Endodermal cell (in vitro differentiated cells): ENCODE data around the gene EFCAB8. TPM values are rescaled to one million over a fixed set of nuclear protein-coding genes. Genes with fewer than 3 reads are reported as not detected.

Source experiments
- DNase-seq: peaks from one replicate; pipeline ENCODE4 v3.0.0-alpha.2; 2017
- H3K27ac ChIP-seq: 2 replicates; pipeline ENCODE4 v1.5.1; 2013; ENCODE audit warnings: mild to moderate bottlenecking, low read depth, low read length, moderate library complexity
- H3K27me3 ChIP-seq: 2 replicates; pipeline ENCODE4 v1.6.1; 2013; ENCODE audit warnings: mild to moderate bottlenecking, low read length, moderate library complexity; ENCODE audit not compliant: insufficient read depth, control insufficient read depth, poor library complexity, severe bottlenecking
- H3K36me3 ChIP-seq: 2 replicates; pipeline ENCODE4 v1.7.0; 2013; ENCODE audit warnings: mild to moderate bottlenecking, low read length, moderate library complexity; ENCODE audit not compliant: control insufficient read depth, insufficient read depth
- H3K4me1 ChIP-seq: one replicate; pipeline ENCODE4 v1.7.0; 2013; ENCODE audit warnings: low read length; ENCODE audit not compliant: control insufficient read depth, insufficient read depth
- H3K4me3 ChIP-seq: 2 replicates; pipeline ENCODE4 v1.5.1; 2013; ENCODE audit warnings: mild to moderate bottlenecking, low read length, moderate library complexity
- H3K9ac ChIP-seq: 2 replicates; pipeline ENCODE4 v1.6.1; 2013; ENCODE audit warnings: mild to moderate bottlenecking, low read length, moderate library complexity; ENCODE audit not compliant: poor library complexity, severe bottlenecking; ENCODE audit errors: extremely low read depth
- H3K9me3 ChIP-seq: 2 replicates; pipeline ENCODE4 v1.6.1; 2013; ENCODE audit warnings: mild to moderate bottlenecking, low read length, moderate library complexity; ENCODE audit not compliant: control insufficient read depth
- H3K27ac Mint-ChIP-seq: 2 replicates; pipeline ENCODE4 v1.8.0; 2020; ENCODE audit warnings: mixed read lengths
- H3K27me3 Mint-ChIP-seq: 2 replicates; pipeline ENCODE4 v1.8.0; 2021; ENCODE audit warnings: mild to moderate bottlenecking, mixed read lengths; ENCODE audit not compliant: insufficient read depth
- H3K36me3 Mint-ChIP-seq: 2 replicates; pipeline ENCODE4 v1.8.0; 2020; ENCODE audit warnings: low read depth, mixed read lengths
- H3K4me1 Mint-ChIP-seq: 2 replicates; pipeline ENCODE4 v1.8.0; 2020; ENCODE audit warnings: mixed read lengths
- H3K4me3 Mint-ChIP-seq: 2 replicates; pipeline ENCODE4 v1.8.0; 2020; ENCODE audit warnings: mild to moderate bottlenecking, moderate library complexity, mixed read lengths
- H3K9me3 Mint-ChIP-seq: 2 replicates; pipeline ENCODE4 v1.8.0; 2020; ENCODE audit warnings: mild to moderate bottlenecking, mixed read lengths
- WGBS, 2 experiments: methylation state at CpG; one replicate each; pipeline versions ENCODE4 v1.1.5 to v1.1.7; 2013; ENCODE audit warnings: missing lambda C conversion rate in 2 of 2, mixed read lengths in 1 of 2; ENCODE audit not compliant: insufficient coverage in 1 of 2, insufficient read length in 1 of 2; 5-methylcytosine and 5-hydroxymethylcytosine counted together
- total RNA-seq, 2 donors: library from RNA; stranded (reverse); fragmentation: NEBNext Ultra II Directional in 1 of 2; extraction: Animal tissue kit (Norgen Biotek cat#: 25700) in 1 of 2; gene quantifications; 2 replicates in 1 of 2; 3 replicates in 1 of 2; pipeline ENCODE4 v1.2.1, GENCODE V29; 2021
- TF ChIP-seq, protein P1 (sequence below): fragments of 200-600 bp; sonication (generic); conservative IDR thresholded peaks from 2 replicates; pipeline ENCODE4 v1.5.0; 2021; ENCODE audit warnings: antibody characterized with exemption, mild to moderate bottlenecking

The EFCAB8 gene
- total RNA-seq, 2 donors from 2014 or later: 0.44 to 1.0 TPM

- H3K9me3 ChIP-seq: no peaks in the 10 kb centered on the region
- DNase-seq: no peak
- H3K27me3 Mint-ChIP-seq: no peaks in the 10 kb centered on the region
- WGBS, 2 experiments: 96% methylated on average over 10 to 11 of the region's 11 CpGs
- H3K9ac ChIP-seq: no peak overlapping the region
- no peak overlapping the region for H3K4me3 ChIP-seq
- no peaks in the 10 kb centered on the region for H3K9me3 Mint-ChIP-seq
- no peak overlapping the region for H3K27ac Mint-ChIP-seq
- H3K36me3 Mint-ChIP-seq: no peaks in the 10 kb centered on the region
- H3K27ac ChIP-seq: no peak overlapping the region
- H3K36me3 ChIP-seq: no peaks in the 10 kb centered on the region
- H3K4me1 ChIP-seq: no peaks in the 10 kb centered on the region
- H3K4me1 Mint-ChIP-seq: peaks cover 2% of the 10 kb centered on the region
- no peak overlapping the region for H3K4me3 Mint-ChIP-seq
- TF ChIP-seq, protein P1, sequence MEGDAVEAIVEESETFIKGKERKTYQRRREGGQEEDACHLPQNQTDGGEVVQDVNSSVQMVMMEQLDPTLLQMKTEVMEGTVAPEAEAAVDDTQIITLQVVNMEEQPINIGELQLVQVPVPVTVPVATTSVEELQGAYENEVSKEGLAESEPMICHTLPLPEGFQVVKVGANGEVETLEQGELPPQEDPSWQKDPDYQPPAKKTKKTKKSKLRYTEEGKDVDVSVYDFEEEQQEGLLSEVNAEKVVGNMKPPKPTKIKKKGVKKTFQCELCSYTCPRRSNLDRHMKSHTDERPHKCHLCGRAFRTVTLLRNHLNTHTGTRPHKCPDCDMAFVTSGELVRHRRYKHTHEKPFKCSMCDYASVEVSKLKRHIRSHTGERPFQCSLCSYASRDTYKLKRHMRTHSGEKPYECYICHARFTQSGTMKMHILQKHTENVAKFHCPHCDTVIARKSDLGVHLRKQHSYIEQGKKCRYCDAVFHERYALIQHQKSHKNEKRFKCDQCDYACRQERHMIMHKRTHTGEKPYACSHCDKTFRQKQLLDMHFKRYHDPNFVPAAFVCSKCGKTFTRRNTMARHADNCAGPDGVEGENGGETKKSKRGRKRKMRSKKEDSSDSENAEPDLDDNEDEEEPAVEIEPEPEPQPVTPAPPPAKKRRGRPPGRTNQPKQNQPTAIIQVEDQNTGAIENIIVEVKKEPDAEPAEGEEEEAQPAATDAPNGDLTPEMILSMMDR: no peak
- no peaks in the 10 kb centered on the region for H3K27me3 ChIP-seq
These were observed 28.8 kb downstream of the EFCAB8 start for GRCh38 chr20:32887492-32887891.

DNA sequence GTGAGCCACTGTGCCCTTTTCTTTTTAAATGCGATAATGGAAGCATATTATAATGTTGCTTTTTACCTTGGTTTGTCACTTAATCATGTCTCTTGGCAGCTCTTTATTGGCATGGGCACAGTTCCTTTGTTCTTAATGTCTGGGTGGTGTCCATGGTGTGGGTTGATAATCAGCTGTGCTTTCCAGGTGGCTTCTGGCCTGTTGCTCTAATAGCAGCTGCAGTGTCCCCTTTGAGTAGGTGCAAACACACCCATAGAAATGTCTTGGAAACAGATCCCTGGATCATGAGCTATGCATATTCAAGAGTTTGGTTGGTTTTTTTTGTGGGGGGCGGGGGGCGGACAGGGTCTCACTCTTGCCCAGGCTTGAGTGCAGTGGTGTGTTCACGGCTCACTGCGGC lies 29.9 kb downstream of the EFCAB8 start:
- no peak overlapping the region for H3K4me3 ChIP-seq
- no peaks in the 10 kb centered on the region for H3K36me3 ChIP-seq
- H3K4me1 Mint-ChIP-seq: peaks cover 2% of the 10 kb centered on the region
- H3K36me3 Mint-ChIP-seq: no peaks in the 10 kb centered on the region
- no peak overlapping the region for H3K27ac ChIP-seq
- no peak for DNase-seq
- H3K9ac ChIP-seq: no peak overlapping the region
- WGBS, 2 experiments: 95% methylated on average over 5 of the region's 5 CpGs
- H3K4me3 Mint-ChIP-seq: no peak overlapping the region
- TF ChIP-seq, protein P1: no peak
- H3K9me3 Mint-ChIP-seq: no peaks in the 10 kb centered on the region
- H3K9me3 ChIP-seq: no peaks in the 10 kb centered on the region
- no peaks in the 10 kb centered on the region for H3K27me3 ChIP-seq
- H3K27ac Mint-ChIP-seq: no peak overlapping the region
- peaks cover under 1% of the 10 kb centered on the region for H3K4me1 ChIP-seq
- no peaks in the 10 kb centered on the region for H3K27me3 Mint-ChIP-seq

GRCh38 chr20:32889281-32889680 lies 30.6 kb downstream of the EFCAB8 start:
- Mint-ChIP-seq H3K27ac (no peak overlapping the region), H3K9me3 (no peaks in the 10 kb centered on the region), H3K4me1 (peaks cover 8% of the 10 kb centered on the region), H3K27me3 (no peaks in the 10 kb centered on the region), H3K36me3 (no peaks in the 10 kb centered on the region), H3K4me3 (no peak overlapping the region)
- Histone ChIP-seq H3K27me3 (no peaks in the 10 kb centered on the region), H3K4me1 (peaks cover 5% of the 10 kb centered on the region), H3K9me3 (no peaks in the 10 kb centered on the region), H3K36me3 (no peaks in the 10 kb centered on the region), H3K9ac (no peak overlapping the region), H3K27ac (no peak overlapping the region), H3K4me3 (no peak overlapping the region)
- no peak for DNase-seq
- WGBS, 2 experiments: 87 to 100% methylated on average over 4 to 5 of the region's 5 CpGs
- TF ChIP-seq, protein P1: no peak
